HepG2 (cell line): ENCODE results near the gene SAP30. TPM values are rescaled to one million over a fixed set of nuclear protein-coding genes. Genes with fewer than 3 reads are reported as not detected.

Source experiments
- ATAC-seq: fragments of 200-7000 bp; cut with Tn5 transposase; 3 replicates; pipeline ENCODE4 v1.9.1; 2020; ENCODE audit warnings: mild to moderate bottlenecking, moderate library complexity
- BruUV-seq: library from RNA; stranded (reverse); fragments of 400-500 nt; replicated peaks from 2 replicates; lab custom pipeline; 2021; lab: Mats Ljungman, UMichigan
- CTCF ChIA-PET: fragments of 300-600 bp; formaldehyde crosslinking; extraction: SDS; loops from one replicate; lab custom pipeline; 2021; ENCODE audit warnings: low total read pairs, inconsistent platforms, low intra/inter-chr PET ratio; lab: Yijun Ruan, JAX
- POLR2A ChIA-PET: fragments of 350-600 bp; sonication (Branson Sonifier 250); formaldehyde crosslinking; loops from one replicate; lab custom pipeline; 2020; ENCODE audit warnings: antibody characterized with exemption, inconsistent platforms; lab: Yijun Ruan, JAX
- DNase-seq: peaks from one replicate; pipeline ENCODE4 v3.0.0-alpha.2; 2015; ENCODE audit warnings: low spot score
- FAIRE-seq: peaks from 3 replicates; lab custom pipeline; 2011; peaks lifted over from hg19 to GRCh38; lab: Jason Lieb, UNC
- H2AFZ ChIP-seq: one replicate; pipeline ENCODE4 v1.6.1; 2011; ENCODE audit warnings: low read length, inconsistent platforms
- H3K27ac ChIP-seq: fragments of 300-600 bp; 3 replicates; pipeline ENCODE4 v1.8.0; 2011; ENCODE audit warnings: mixed run types, mild to moderate bottlenecking, mixed read lengths, low read length, inconsistent platforms; ENCODE audit not compliant: insufficient read depth; ENCODE audit errors: extremely low read length
- H3K27me3 ChIP-seq, 2 experiments: fragments of 200-600 bp in 1 of 2; 2 replicates in 1 of 2; 3 replicates in 1 of 2; pipeline versions ENCODE4 v1.6.0 to v1.8.0; 2011; ENCODE audit warnings: low read length in 2 of 2, mild to moderate bottlenecking in 2 of 2, moderate library complexity in 2 of 2, inconsistent platforms in 1 of 2; ENCODE audit not compliant: insufficient read depth in 2 of 2, control insufficient read depth in 1 of 2
- H3K36me3 ChIP-seq, 2 experiments: fragments of 200-600 bp in 1 of 2; replicated peaks in 1 of 2; 2 replicates in 1 of 2; 3 replicates in 1 of 2; pipeline versions ENCODE4 v1.5.1 to v1.8.0; 2011; ENCODE audit warnings: low read length in 2 of 2, inconsistent platforms in 1 of 2; ENCODE audit not compliant: insufficient read depth in 2 of 2, control insufficient read depth in 1 of 2
- H3K4me1 ChIP-seq: 2 replicates; pipeline ENCODE4 v1.5.1; 2012; ENCODE audit warnings: low read length, inconsistent platforms; ENCODE audit not compliant: insufficient read depth
- H3K4me2 ChIP-seq: 2 replicates; pipeline ENCODE4 v1.6.0; 2011; ENCODE audit warnings: low read depth, low read length, inconsistent platforms
- H3K4me3 ChIP-seq, 3 experiments: fragments of 200-600 bp in 1 of 3; sonication (generic), shearing (Covaris generic) in 1 of 3; replicated peaks in 1 of 3; 2 replicates each; pipeline ENCODE4 v1.5.1; 2011 to 2016; ENCODE audit warnings: low read length in 3 of 3, inconsistent platforms in 2 of 3, low read depth in 2 of 3, mild to moderate bottlenecking in 2 of 3, control low read depth in 1 of 3, mixed read lengths in 1 of 3; ENCODE audit not compliant: insufficient read depth in 1 of 3
- H3K79me2 ChIP-seq: one replicate; pipeline ENCODE4 v1.6.1; 2011; ENCODE audit warnings: low read length, inconsistent platforms; ENCODE audit not compliant: insufficient read depth
- H3K9ac ChIP-seq: 2 replicates; pipeline ENCODE4 v1.6.0; 2011; ENCODE audit warnings: mild to moderate bottlenecking, low read depth, low read length, inconsistent platforms; ENCODE audit not compliant: insufficient read depth
- H3K9me3 ChIP-seq: 2 replicates; pipeline ENCODE4 v1.5.1; 2012; ENCODE audit warnings: mild to moderate bottlenecking, low read length
- H4K20me1 ChIP-seq: 2 replicates; pipeline ENCODE4 v1.6.0; 2011; ENCODE audit warnings: inconsistent platforms, mild to moderate bottlenecking, low read length, moderate library complexity; ENCODE audit not compliant: insufficient read depth
- AGO1 ChIP-seq: fragments of 200-400 bp; formaldehyde crosslinking; IDR thresholded peaks from 2 replicates; pipeline ENCODE4 v1.6.1; 2017; ENCODE audit warnings: mild to moderate bottlenecking, low read depth, low read length, moderate library complexity; ENCODE audit not compliant: poor library complexity, severe bottlenecking
- BATF2 ChIP-seq: sonication (generic); formaldehyde crosslinking; IDR thresholded peaks from 2 replicates; pipeline ENCODE4 v1.8.0; 2022; ENCODE audit warnings: mild to moderate bottlenecking, missing genetic modification reagents, moderate library complexity
- EED ChIP-seq: sonication (generic); formaldehyde crosslinking; IDR thresholded peaks from 2 replicates; pipeline ENCODE4 v1.5.0; 2020; ENCODE audit warnings: mild to moderate bottlenecking, missing genetic modification reagents
- JARID2 ChIP-seq: sonication (generic); formaldehyde crosslinking; IDR thresholded peaks from 2 replicates; pipeline ENCODE4 v1.8.1; 2023; ENCODE audit warnings: missing genetic modification reagents, inconsistent platforms; ENCODE audit not compliant: insufficient replicate concordance
- MAZ ChIP-seq, 2 experiments: sonication (generic) in 1 of 2; formaldehyde crosslinking in 1 of 2; IDR thresholded peaks; 2 replicates each; pipeline versions ENCODE4 v1.5.0 to v1.6.1; 2012 to 2020; ENCODE audit warnings: low read depth in 2 of 2, mild to moderate bottlenecking in 2 of 2, borderline replicate concordance in 1 of 2, improper control_type of control experiment in 1 of 2, low read length in 1 of 2, missing genetic modification reagents in 1 of 2, moderate library complexity in 1 of 2
- NKX3-1 ChIP-seq: sonication (generic); formaldehyde crosslinking; IDR thresholded peaks from 2 replicates; pipeline ENCODE4 v1.5.0; 2020; ENCODE audit warnings: missing genetic modification reagents
- NR2F1 ChIP-seq, 2 experiments: fragments of 450-650 bp in 1 of 2; formaldehyde crosslinking in 1 of 2; IDR thresholded peaks; 2 replicates each; pipeline versions ENCODE4 v1.5.0 to v1.6.1; 2016 to 2020; ENCODE audit warnings: mild to moderate bottlenecking in 1 of 2, missing compliant biosample characterization in 1 of 2, missing genetic modification reagents in 1 of 2, moderate library complexity in 1 of 2
- PAX8 ChIP-seq: sonication (generic); formaldehyde crosslinking; IDR thresholded peaks from 2 replicates; pipeline ENCODE4 v1.8.0; 2022; ENCODE audit warnings: mild to moderate bottlenecking, missing genetic modification reagents, borderline replicate concordance
- PHF20 ChIP-seq: sonication (generic); formaldehyde crosslinking; IDR thresholded peaks from 2 replicates; pipeline ENCODE4 v1.5.0; 2020; ENCODE audit warnings: mild to moderate bottlenecking, missing genetic modification reagents
- PHF8 ChIP-seq: sonication (generic); formaldehyde crosslinking; IDR thresholded peaks from 2 replicates; pipeline ENCODE4 v1.5.0; 2020; ENCODE audit warnings: missing genetic modification reagents
- RFX5 ChIP-seq: IDR thresholded peaks from 2 replicates; pipeline ENCODE4 v1.6.1; 2011; ENCODE audit warnings: low read depth, low read length, improper control_type of control experiment
- SPEN ChIP-seq: sonication (generic); formaldehyde crosslinking; IDR thresholded peaks from 2 replicates; pipeline ENCODE4 v1.5.1; 2020; ENCODE audit warnings: low read depth, mild to moderate bottlenecking, missing genetic modification reagents
- SRY ChIP-seq: sonication (generic); formaldehyde crosslinking; IDR thresholded peaks from 2 replicates; pipeline ENCODE4 v1.8.0; 2022; ENCODE audit warnings: mild to moderate bottlenecking, missing genetic modification reagents
- TAF15 ChIP-seq: fragments of 200-400 bp; formaldehyde crosslinking; IDR thresholded peaks from one replicate; pipeline ENCODE4 v1.6.1; 2018; ENCODE audit warnings: mild to moderate bottlenecking, low read depth, low read length; ENCODE audit not compliant: poor library complexity, severe bottlenecking
- YY1 ChIP-seq: IDR thresholded peaks from 2 replicates; pipeline ENCODE4 v1.6.1; 2011; ENCODE audit warnings: low read length, low read depth, moderate library complexity, mild to moderate bottlenecking; ENCODE audit not compliant: insufficient read depth, insufficient replicate concordance
- ZC3H13 ChIP-seq: sonication (generic); formaldehyde crosslinking; IDR thresholded peaks from 2 replicates; pipeline ENCODE4 v1.8.1; 2023; ENCODE audit warnings: mild to moderate bottlenecking, missing genetic modification reagents, moderate library complexity
- ZNF138 ChIP-seq: sonication (generic); formaldehyde crosslinking; IDR thresholded peaks from 2 replicates; pipeline ENCODE4 v1.5.0; 2020; ENCODE audit warnings: mild to moderate bottlenecking, low read depth, missing genetic modification reagents
- ZNF230 ChIP-seq: sonication (generic); formaldehyde crosslinking; IDR thresholded peaks from 2 replicates; pipeline ENCODE4 v1.4.0; 2020; ENCODE audit warnings: mild to moderate bottlenecking, missing genetic modification reagents
- ZNF263 ChIP-seq: sonication (generic); formaldehyde crosslinking; IDR thresholded peaks from 2 replicates; pipeline ENCODE4 v1.4.0; 2020; ENCODE audit warnings: missing genetic modification reagents
- ZNF674 ChIP-seq: sonication (generic); formaldehyde crosslinking; IDR thresholded peaks from 2 replicates; pipeline ENCODE4 v1.5.0; 2020; ENCODE audit warnings: low read depth, mild to moderate bottlenecking, missing genetic modification reagents
- ZNF703 ChIP-seq: sonication (generic); formaldehyde crosslinking; IDR thresholded peaks from 2 replicates; pipeline ENCODE4 v1.5.1; 2020; ENCODE audit warnings: missing genetic modification reagents, mild to moderate bottlenecking, moderate library complexity, borderline replicate concordance
- ZNF772 ChIP-seq: sonication (generic); formaldehyde crosslinking; IDR thresholded peaks from 2 replicates; pipeline ENCODE4 v1.5.0; 2020; ENCODE audit warnings: mild to moderate bottlenecking, missing genetic modification reagents
- ZSCAN31 ChIP-seq: sonication (generic); formaldehyde crosslinking; IDR thresholded peaks from 2 replicates; pipeline ENCODE4 v1.5.0; 2020; ENCODE audit warnings: low read depth, mild to moderate bottlenecking, missing genetic modification reagents
- WGBS: methylation state at CpG from one replicate; pipeline ENCODE4 v1.1.6; 2017; ENCODE audit warnings: low lambda C conversion rate; 5-methylcytosine and 5-hydroxymethylcytosine counted together
- in situ Hi-C: cut with HindIII; loops from 2 replicates; pipeline ENCODE4 v1.10.0; 2017; ENCODE audit warnings: low pct_unique_long_range_greater_than_20kb; ENCODE audit not compliant: extremely low pct_ligation_motif_present
- intact Hi-C: fragments of 100-400 bp; cut with micrococcal nuclease; formaldehyde crosslinking; loops from one replicate; pipeline ENCODE4 v1.10.0; 2022; ENCODE audit not compliant: unreplicated experiment
- polyA plus RNA-seq, 8 experiments: library from polyadenylated mRNA; depleted of rRNA in 3 of 8; stranded (reverse) in 7 of 8; unstranded in 1 of 8; fragments of >200 nt; fragmentation: Illumina TruSeq in 4 of 8; extraction: Trizol in 4 of 8; gene quantifications; 2 replicates each; pipeline versions ENCODE4 v1.2.1 to v1.2.3, GENCODE V29; 2011 to 2016; ENCODE audit warnings: low read depth in 4 of 8, missing spikeins in 1 of 8, mixed read lengths in 1 of 8; ENCODE audit not compliant: insufficient read depth in 1 of 8
- total RNA-seq, 5 experiments: library from RNA; depleted of rRNA; stranded (reverse); fragments of >200 nt; fragmentation: Illumina TruSeq; extraction: Trizol; gene quantifications; 2 replicates each; pipeline ENCODE4 v1.2.3, GENCODE V29; 2016; ENCODE audit warnings: low read depth in 1 of 5
- TF ChIP-seq, protein P1 (sequence below): sonication (generic); formaldehyde crosslinking; IDR thresholded peaks from 2 replicates; pipeline ENCODE4 v1.4.0; 2020; ENCODE audit warnings: mild to moderate bottlenecking, missing genetic modification reagents

Gene SAP30
- total and polyA plus RNA-seq, 2 of the 13 experiments (the other 11 are each of a cell fraction or from before 2014, with no cell fraction given) = 14.2 to 25.1 TPM

DNA sequence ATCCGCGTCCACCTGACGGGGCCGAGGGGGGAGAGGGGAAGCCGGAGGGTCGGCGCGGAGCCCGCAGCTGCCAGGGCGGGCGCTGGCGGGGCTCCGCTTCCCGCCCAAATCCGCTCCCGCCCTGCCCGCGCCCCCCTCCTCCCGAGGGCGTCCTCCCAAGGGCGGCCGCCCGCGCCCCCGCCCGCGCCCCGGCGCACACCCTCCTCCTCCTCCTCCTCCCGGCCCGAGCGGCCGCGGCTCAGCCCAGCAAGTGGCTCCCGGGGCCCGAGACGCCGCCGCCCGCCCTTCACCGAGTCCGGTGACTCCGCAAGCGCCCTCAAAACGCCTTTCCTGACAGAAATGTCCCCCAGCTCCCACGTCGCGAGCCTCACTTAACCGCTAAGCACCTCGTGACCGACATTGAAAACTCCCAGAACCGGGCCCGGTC lies 37.1 kb upstream of the SAP30 start:
- no peak for FAIRE-seq
- peak overlapping the region; percentile 93 for H3K4me2 ChIP-seq
- H3K9me3 ChIP-seq = no peaks in the 10 kb centered on the region
- TF ChIP-seq SPEN (no peak), ZNF674 (CRISPR knock-in tag) (peak; percentile 64; the same call in 1 of the 2 replicates), EED (CRISPR knock-in tag) (peak; percentile 82), MAZ (IDR thresholded peaks at IDR 0.05; ENCODE audit: borderline replicate concordance, low read depth, low read length) (no peak), MAZ (CRISPR knock-in tag; IDR thresholded peaks at IDR 0.05; ENCODE audit: low read depth) (0 out of 2 replicates have a peak, but pooled peaks have one; percentile 48), SRY (CRISPR knock-in tag) (0 out of 2 replicates have a peak, but pooled peaks have one; percentile 8), NR2F1 (CRISPR knock-in tag; IDR thresholded peaks at IDR 0.05) (no peak), ZNF138 (0 out of 2 replicates have a peak, but pooled peaks have one; percentile 50), ZNF772 (CRISPR knock-in tag) (0 out of 2 replicates have a peak, but pooled peaks have one; percentile 86), AGO1 (no peak), ZSCAN31 (CRISPR knock-in tag) (peak; percentile 95; the same call in 1 of the 2 replicates), PHF8 (CRISPR knock-in tag) (no peak), NKX3-1 (CRISPR knock-in tag) (peak; percentile 5; the same call in 1 of the 2 replicates), ZNF703 (0 out of 2 replicates have a peak, but pooled peaks have one; percentile 28), YY1 (peak; percentile 7), JARID2 (CRISPR knock-in tag) (no peak), RFX5 (no peak), ZNF263 (peak; percentile 92), PAX8 (CRISPR knock-in tag) (0 out of 2 replicates have a peak, but pooled peaks have one; percentile 39), TAF15 (peak; percentile 27), ZC3H13 (CRISPR knock-in tag) (0 out of 2 replicates have a peak, but pooled peaks have one; percentile 3), BATF2 (CRISPR knock-in tag) (peak; percentile 9), ZNF230 (CRISPR knock-in tag) (no peak), PHF20 (CRISPR knock-in tag) (0 out of 2 replicates have a peak, but pooled peaks have one; percentile 5)
- TF ChIP-seq, protein P1, sequence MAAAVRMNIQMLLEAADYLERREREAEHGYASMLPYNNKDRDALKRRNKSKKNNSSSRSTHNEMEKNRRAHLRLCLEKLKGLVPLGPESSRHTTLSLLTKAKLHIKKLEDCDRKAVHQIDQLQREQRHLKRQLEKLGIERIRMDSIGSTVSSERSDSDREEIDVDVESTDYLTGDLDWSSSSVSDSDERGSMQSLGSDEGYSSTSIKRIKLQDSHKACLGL (CRISPR knock-in tag) = 0 out of 2 replicates have a peak, but pooled peaks have one; percentile 38
- no peaks in the 10 kb centered on the region; a peak in 2 of 5 replicates for H3K27me3 ChIP-seq
- intact Hi-C loops (loop anchor here (1.0 kb wide), 1 partner anchor 37 kb away; the partner anchor contains the start of gene SAP30), in situ Hi-C loops (loop anchor here (5.0 kb wide), 1 partner anchor 39 kb away; the partner anchor contains the start of gene SAP30)
- ChIA-PET CTCF (no interaction called here), POLR2A (interaction anchor here (1.0 to 3.4 kb wide), 7 partner anchors 9 to 42 kb away, joined by 3 to 109 read pairs (median 4); partner anchors contain the start of gene SAP30)
- H2AFZ ChIP-seq = no peak overlapping the region
- H4K20me1 ChIP-seq = peaks cover 3% of the 10 kb centered on the region; the same call in 1 of the 2 replicates
- WGBS = no CpG with 5 or more reads among the region's 53 CpGs
- peak; percentile 13 for ATAC-seq
- no TSS peak for BruUV-seq
- DNase-seq = peak; percentile 2
- H3K27ac ChIP-seq = peak overlapping the region; percentile 97
- peaks cover 23% of the 10 kb centered on the region for H3K4me1 ChIP-seq
- H3K79me2 ChIP-seq = peaks cover 20% of the 10 kb centered on the region
- H3K4me3 ChIP-seq = peak overlapping the region; percentile 91 to 95 (median 92)
- H3K36me3 ChIP-seq = peaks cover 0 to 13% of the 10 kb centered on the region in 2 experiments; a peak in 2 of 5 replicates
- H3K9ac ChIP-seq = peak overlapping the region; percentile 98
